Endometrial microvascular endothelial cells (primary cell): ENCODE measurements around the gene TSPAN32. TPM values are rescaled to one million over a fixed set of nuclear protein-coding genes. Genes with fewer than 3 reads are reported as not detected.
"Not testable (repeated sequence)": the region's sequence is repeated elsewhere in the genome, so short reads cannot be mapped to it uniquely, and the experiment has no call there.

Source experiments
- in situ Hi-C: cut with HindIII; loops from 2 replicates; pipeline ENCODE4 v1.10.0; 2017; ENCODE audit warnings: low sequenced_read_pairs, low pct_unique_long_range_greater_than_20kb; ENCODE audit errors: inconsistent ontology term
- total RNA-seq: library from RNA; depleted of rRNA; stranded (reverse); fragments of >200 nt; gene quantifications from one replicate; pipeline ENCODE4 v1.2.3, GENCODE V29; 2015; ENCODE audit errors: inconsistent ontology term

TSPAN32 gene
- total RNA-seq, 1 donor from 2014 or later, result not detected

DNA sequence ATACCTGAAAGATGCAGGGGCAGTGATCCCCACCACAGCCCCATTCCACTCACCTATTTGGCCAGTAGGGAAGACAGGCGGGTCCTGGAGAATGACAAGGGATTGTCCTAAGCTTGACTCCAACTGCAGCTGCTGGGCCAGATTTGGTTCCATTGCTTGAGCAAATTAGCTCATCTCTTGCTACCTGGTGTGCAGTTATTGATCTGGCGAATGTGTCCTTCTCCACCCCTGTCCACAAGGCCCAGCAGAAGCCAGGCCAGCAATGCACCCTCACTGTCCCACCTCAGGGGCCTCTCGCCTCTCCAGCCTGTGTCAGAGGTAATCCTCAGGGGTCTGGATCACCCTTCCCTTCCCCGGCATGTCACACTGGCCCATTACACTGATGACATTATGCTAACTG, 23.3 kb downstream of the TSPAN32 start:
- in situ Hi-C loops, result no loop called here

DNA sequence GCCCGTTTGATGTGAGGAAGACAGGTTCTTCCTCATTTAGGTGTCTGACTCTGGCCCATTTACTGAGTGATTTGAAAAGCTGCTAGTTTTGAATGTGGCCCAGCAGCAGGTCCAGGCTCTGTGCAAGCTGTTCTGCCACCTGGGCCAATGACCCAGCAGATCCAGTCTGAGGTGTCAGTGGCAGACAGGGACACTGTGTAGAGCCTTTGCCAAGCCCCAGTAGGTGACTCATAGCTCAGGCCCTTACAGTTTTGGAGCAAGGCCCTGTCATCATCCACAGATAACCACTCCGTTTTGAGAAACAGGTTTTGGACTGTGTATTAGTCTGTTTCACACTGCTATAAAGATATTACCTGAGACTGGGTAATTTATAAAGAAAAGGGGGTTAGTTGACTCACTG, 23.9 kb downstream of the TSPAN32 start:
- in situ Hi-C loops, result no loop called here

DNA sequence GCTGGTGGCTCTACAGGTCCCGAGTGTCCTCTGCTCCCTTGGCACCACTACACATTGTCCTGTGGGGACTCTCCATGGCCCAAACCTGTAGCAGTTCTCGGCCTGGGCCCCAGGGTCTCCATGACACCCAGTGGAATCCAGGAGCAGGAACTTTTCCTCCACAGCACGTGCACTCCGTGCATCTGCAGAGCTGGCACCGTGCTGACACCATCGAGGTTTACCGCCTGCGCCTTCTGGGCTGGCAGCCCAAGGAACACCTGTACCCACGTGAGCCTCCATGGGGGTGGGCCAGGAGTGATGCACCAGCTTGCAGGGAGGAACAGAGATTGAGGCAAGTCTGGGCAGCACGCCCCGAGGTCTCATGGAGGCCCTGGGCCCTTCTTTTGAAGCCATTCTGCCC, 25.2 kb downstream of the TSPAN32 start:
- in situ Hi-C loops, result no loop called here

DNA sequence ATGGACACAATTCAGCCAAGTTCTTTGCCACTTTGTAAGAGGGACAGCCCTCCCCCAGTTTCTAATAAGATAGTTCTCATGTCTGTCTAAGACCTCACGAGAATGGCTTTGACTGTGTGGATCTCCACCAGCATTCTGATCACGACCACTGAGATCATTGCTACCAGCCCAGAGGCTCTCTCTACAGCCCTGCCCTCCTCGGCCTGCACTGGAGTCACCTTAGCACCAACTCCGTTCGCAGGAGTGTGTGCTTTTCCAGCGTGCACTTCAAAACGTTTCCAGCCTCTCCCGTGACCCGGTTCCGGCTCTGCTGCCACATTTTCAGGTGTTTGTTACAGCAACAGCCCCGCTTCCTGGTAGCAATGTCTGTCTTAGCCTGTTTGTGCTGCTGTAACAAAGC, 26.2 kb downstream of the TSPAN32 start:
- in situ Hi-C loops, result no loop called here

DNA sequence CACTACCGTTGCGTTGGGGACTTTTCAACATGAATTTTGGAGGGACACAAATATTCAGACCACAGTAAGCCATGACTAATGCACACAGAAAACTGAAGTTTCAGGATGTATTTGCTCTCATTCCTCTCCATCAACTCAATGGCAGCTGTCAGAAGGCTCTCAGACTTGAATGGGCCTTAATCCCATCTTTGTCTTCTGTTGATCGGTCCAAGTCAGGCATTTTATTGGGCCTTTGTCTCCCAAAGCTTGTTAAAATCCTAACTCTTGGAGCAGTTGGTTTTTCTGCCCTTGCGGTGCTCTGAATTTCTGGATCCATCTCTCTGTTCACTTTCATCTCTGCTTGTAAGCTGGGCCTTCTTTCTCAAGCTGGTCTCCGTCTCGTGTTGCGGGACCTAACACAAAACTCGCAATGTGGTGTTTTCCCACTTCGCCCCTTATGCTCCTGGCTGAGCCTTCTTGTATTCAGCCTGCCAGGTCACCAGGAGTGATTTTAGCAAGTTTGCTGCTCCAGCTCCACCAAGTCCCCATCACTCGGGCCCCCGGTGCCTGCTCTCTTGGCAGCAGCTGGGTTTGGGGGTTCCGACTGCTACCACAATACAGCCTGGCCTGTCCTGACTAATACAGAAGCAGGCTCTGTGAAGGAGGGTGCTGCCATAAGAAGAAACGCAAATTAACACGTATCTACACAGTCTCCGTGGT, 27.0 kb downstream of the TSPAN32 start:
- in situ Hi-C loops, result no loop called here

DNA sequence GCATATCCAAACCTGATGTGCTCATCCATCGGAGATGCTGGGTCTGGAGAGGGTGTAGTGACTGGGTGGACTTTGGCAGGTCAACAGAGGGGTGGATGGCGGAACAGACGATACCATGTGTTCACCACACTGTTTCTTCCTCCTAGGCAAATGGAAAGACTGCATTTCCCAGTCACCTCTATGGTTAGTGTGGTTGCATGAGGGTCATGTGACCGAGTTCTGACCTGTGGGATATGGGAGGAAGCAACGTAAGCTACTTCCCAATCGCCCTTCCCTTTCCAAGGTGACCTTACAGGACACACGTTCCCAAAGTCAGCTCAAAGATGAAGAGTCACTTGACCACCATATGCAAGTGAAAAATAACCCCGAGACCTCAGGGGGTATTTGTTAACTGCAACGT, 27.7 kb downstream of the TSPAN32 start:
- in situ Hi-C loops, result no loop called here

DNA sequence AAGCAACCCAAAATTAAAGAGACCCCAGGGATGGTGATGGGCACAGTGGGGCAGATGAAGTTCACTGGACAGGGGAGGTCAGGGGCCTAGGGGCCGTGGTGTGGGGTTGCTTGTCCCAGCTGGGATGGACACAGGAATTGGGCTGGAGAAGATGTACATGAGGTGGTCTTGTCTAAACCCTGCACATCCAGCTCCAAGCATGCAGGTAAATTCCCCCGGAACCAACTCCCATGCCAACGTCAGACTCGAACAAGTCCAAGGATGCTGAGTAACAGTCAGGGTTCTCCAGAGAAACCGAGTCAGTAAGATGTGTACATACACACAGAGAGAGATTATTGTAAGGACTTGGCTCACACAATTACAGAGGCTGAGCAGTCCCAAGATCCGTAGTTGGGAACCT, 28.9 kb downstream of the TSPAN32 start:
- in situ Hi-C loops, result no loop called here

DNA sequence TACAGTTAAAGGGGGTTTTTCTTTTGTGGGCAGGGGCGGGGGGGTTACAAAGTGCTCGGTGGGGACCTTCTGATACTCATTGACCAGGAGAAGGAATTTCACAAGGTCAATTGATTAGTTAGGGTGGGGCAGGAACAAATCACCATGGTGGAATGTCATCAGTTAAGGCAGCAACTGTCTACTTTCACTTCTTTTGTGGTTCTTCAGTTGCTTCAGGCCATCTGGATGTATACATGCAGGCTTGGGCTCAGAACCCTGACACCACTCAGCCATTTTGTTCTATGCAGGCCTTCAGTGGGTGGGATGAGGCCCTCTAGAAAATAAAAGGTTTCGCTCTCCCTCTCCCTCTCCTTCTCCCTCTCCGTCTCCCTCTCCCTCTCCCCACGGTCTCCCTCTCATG, 29.6 kb downstream of the TSPAN32 start:
- in situ Hi-C loops, result no loop called here

DNA sequence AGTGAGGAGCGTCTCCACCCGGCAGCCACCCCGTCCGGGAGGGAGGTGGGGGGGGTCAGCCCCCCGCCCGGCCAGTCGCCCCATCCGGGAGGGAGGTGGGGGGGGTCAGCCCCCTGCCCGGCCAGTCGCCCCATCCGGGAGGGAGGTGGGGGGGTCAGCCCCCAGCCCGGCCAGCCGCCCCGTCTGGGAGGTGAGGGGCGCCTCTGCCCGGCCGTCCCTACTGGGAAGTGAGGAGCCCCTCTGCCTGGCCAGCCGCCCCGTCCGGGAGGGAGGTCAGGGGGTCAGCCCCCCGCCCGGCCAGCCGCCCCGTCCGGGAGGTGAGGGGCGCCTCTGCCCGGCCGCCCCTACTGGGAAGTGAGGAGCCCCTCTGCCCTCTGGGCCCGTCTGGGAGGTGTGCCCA, 30.8 kb downstream of the TSPAN32 start:
- in situ Hi-C loops, result not testable (repeated sequence)

DNA sequence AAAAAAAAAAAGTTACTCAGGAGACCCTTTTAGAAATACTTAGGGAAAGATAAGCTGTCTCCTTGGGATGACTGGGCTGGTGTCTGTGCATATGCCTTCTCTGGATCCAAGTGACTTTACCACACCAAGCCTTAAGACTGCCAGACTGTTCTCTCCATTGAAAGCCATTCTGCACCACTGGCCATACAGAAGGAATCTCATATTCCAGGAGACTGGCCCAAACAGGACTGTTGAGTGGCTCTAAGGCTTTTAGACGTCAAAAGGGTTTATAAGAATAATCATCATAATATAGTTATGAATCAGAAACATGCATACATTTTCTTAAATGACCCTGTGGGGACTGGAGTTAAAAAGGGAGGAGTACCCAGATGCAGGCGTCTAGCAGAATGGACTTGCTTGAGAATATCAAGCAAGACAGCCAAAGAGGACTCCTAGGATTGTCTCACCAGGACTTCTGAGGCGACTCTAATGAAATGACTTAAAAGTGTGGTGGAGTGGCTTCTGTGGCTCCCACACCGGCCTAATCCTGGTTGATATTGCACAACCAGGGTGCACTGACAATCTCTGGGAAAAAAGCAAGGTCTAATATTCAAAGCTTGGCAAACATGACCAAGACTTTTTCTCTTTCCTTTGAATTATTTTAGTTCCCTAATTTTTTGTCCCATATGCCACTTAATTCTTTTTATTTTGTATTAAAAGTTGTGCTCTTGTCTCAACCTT, 31.8 kb downstream of the TSPAN32 start:
- in situ Hi-C loops, result not testable (repeated sequence)

DNA sequence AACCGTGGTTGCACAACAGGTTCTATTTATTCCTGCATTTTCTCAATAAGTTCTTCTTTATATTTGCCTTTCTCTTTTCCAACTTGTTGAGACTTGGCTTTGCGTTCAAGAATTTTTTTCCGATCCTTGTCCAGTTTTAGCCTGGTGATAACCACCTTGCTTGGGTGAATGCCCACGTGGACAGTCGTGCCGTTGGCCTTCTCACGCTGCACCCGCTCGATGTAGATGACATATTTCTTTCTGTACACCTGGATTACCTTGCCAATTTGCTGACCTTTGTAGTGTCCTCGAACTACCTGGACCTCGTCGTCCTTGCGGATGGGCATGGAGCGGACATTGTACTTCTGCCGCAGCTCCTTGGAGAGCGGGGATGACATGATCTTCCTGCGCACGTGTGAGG, 33.5 kb downstream of the TSPAN32 start:
- in situ Hi-C loops, result not testable (repeated sequence)

DNA sequence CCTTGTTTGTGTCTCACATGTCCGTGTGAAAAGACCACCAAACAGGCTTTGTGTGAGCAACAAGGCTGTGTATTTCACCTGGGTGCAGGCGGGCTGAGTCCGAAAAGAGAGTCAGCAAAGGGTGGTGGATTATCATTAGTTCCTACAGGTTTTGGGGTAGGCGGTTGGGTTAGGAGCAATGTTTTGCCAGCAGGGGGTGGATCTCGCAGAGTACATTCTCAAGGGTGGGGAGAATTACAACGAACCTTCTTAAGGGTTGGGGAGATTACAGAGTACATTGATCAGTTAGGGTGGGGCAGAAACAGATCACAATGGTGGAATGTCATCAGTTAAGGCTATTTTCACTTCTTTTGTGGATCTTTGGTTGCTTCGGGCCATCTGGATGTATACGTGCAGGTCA, 36.9 kb downstream of the TSPAN32 start:
- in situ Hi-C loops, result not testable (repeated sequence)

DNA sequence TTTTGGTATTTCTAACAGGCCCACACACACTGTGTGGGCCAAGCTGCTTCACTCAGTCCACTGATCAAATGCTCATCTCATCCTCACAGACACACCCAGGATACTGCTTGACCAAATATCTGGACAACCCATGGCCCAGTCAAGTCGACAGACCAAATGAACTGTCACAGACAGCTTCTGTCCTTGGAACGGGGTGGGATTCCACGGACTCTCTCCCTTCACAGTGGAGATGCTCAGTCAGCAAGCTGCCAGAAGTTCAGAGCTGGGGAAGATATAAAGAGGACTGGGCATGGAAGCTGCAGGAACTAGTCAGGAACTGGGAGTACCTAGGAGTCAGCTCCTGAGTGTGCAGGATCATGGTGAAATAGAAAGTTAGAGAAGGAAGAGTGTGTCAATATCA, 40.7 kb downstream of the TSPAN32 start:
- in situ Hi-C loops, result no loop called here

DNA sequence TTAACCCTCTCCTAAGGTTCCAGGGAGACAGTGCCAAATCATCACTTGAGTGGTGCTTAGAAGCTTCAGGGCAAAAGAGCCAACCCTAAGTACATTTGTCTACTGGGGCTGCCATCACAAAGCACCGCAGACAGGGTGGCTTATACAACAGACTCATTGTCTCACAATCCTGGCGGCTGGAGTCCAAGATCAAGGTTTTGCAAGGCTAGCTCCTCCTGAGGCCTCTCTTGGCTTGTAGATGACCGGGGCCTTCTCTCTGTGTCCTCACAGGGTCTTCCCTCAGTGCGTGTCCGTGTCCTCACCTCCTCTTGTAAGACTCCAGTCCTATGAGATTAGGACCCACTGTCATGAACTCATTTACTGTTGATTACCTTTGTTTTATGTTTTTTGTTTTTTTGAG, 41.2 kb downstream of the TSPAN32 start:
- in situ Hi-C loops, result no loop called here

DNA sequence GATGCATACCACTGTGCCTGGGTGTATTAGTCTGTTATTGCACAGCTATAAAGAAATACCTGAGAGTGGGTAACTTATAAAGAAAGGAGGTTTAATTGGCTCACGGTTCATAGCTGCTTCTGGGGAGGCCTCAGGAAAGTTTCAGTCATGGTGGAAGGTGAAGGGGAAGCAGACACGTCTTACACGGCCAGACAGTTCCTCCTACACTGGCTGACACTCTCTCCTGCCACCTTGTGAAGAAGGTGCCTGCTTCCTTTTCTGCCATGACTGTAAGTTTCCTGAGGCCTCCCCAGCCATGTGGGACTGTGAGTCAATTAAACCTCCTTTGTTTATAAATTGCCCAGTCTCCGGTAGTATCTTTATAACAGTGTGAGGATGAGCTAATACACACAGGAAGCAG, 41.7 kb downstream of the TSPAN32 start:
- in situ Hi-C loops, result no loop called here

DNA sequence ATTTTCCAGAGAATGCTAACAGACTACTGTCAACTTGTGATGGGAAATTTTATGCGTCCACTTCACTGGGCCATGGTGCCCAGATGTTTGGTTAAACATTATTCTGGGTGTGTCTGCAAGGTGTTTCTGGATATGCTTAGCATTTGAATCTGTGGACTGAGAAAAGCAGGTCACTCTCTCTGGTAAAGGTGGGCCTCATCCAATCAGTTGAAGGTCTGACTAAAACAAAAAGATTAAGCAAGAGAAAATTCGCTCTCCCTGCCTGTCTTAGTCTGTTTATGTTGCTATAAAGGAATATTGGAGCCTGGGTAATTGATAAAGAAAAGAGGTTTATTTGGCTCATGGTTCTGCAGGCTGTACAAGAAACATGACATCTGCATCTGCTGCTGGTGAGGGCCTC, 43.2 kb downstream of the TSPAN32 start:
- in situ Hi-C loops, result no loop called here

DNA sequence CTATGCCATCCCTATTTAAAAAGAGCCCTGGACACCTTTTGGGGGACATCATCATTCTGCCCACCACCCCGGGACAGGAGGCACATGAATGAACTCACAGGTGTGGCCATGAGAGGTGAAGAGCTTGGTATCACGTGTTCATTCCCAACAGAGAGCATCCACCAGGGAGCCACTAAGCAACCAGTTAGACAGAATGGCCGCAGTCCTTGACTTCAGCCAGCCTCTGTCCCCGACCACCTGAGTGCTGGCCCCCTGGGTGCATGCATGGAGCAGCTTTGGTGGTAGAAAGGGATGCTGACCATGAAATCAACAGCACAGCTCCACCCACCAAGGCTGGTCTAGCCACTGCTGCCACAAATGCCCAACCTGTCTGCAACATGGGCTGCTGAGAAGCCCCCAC, 44.2 kb downstream of the TSPAN32 start:
- in situ Hi-C loops, result no loop called here

DNA sequence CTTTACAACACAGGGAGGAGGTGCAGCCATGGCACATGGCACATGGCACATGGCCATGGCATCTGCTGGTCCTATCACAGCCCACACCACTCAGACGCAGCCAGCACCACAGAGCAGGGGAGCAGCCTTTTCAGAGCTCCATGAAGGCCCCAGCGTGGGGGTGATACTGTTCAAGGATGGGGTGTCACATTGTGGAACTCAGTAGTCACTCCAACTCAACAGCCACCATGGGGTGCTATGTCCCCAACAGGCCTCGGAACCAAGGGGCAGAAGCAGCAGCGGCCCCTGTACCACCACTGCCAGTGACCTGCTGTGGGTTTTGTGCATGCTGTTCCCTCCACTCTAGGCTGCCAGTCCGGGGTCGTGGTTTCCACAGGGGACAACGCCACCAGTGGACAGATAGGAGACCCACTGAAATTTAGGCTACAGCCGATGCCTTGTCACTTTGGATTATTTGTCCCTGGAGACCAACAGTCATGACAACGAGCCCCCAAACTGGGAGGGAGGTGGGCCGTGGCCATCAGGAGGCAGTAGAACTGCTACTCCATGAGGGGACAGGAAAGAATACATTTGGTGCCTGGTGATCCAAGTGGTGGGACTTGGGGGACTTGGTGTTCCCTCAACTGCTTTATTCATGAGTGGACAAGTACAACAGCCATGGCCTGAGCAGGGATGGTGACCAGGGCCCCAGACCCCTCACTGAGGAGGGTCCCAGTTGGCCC, 44.9 kb downstream of the TSPAN32 start:
- in situ Hi-C loops, result no loop called here

DNA sequence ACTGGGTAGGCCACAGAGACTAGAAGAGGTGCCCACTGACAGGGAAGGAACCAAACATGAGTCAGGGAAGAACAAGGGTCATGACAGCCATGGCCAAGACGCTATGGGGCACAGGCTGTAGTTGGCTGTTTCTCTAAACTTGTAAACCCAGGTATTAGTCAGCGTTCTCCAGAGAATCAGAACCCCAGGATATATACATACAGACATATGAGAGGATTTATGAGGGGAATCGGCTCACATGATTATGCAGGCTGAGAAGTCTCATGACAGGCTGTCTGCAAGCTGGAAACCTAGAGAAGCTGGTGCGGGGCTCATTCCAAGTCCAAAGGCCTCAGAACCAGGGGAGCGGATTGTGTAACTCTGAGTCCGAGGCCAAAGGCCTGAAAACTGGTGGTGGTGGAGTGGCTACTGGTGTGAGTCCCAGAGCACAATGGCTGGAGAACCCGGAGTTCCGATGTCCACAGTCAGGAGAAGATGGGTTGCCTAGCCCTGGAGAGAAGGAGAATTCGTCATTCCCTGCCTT, 45.6 kb downstream of the TSPAN32 start:
- in situ Hi-C loops, result no loop called here

DNA sequence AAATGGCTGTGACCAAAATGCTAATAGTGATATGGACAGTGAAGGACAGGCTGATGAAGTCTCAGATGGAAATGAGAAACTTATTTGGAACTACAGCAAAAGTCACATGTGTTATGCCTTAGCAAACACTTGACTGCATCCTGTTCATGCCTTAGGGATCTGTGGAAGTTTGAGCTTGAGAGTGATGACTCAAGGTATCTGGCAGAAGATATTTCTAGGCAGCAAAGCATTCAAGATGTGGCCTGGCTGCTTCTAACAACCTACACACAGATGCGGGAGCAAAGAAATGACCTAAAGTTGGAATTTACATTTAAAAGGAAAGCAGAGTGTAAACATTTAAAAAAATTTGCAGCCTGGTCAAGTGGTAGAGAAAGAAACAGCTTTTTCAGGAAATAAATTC, 47.2 kb downstream of the TSPAN32 start:
- in situ Hi-C loops, result no loop called here
